ENCODE data around the gene HAL. TPM values are rescaled to one million over a fixed set of nuclear protein-coding genes. Genes with fewer than 3 reads are reported as not detected.

Gene HAL
- total RNA-seq, 1 donor from 2014 or later: not detected

DNA sequence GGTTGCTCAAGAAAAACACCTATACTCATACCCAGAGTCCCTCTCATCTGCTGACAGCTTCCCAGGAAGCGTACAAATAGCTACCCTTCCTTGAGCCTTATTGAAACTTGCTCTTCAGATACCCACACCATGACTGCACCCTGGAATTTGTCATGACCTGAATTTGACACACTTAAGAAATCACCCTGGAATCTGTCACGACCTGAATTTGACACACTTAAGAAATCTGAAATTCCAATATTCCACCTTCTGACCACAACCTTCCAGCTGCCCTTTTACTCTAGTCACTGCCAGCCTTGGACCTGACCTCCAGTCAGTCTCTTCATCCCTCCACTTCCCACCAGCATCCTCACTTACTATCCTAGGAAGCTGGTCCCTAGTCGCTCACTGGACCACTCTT lies 1.1 kb upstream of the HAL start:
- TF ChIP-seq, protein P1, sequence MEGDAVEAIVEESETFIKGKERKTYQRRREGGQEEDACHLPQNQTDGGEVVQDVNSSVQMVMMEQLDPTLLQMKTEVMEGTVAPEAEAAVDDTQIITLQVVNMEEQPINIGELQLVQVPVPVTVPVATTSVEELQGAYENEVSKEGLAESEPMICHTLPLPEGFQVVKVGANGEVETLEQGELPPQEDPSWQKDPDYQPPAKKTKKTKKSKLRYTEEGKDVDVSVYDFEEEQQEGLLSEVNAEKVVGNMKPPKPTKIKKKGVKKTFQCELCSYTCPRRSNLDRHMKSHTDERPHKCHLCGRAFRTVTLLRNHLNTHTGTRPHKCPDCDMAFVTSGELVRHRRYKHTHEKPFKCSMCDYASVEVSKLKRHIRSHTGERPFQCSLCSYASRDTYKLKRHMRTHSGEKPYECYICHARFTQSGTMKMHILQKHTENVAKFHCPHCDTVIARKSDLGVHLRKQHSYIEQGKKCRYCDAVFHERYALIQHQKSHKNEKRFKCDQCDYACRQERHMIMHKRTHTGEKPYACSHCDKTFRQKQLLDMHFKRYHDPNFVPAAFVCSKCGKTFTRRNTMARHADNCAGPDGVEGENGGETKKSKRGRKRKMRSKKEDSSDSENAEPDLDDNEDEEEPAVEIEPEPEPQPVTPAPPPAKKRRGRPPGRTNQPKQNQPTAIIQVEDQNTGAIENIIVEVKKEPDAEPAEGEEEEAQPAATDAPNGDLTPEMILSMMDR (IDR thresholded peaks at IDR 0.05; ENCODE audit: borderline replicate concordance): no peak

DNA sequence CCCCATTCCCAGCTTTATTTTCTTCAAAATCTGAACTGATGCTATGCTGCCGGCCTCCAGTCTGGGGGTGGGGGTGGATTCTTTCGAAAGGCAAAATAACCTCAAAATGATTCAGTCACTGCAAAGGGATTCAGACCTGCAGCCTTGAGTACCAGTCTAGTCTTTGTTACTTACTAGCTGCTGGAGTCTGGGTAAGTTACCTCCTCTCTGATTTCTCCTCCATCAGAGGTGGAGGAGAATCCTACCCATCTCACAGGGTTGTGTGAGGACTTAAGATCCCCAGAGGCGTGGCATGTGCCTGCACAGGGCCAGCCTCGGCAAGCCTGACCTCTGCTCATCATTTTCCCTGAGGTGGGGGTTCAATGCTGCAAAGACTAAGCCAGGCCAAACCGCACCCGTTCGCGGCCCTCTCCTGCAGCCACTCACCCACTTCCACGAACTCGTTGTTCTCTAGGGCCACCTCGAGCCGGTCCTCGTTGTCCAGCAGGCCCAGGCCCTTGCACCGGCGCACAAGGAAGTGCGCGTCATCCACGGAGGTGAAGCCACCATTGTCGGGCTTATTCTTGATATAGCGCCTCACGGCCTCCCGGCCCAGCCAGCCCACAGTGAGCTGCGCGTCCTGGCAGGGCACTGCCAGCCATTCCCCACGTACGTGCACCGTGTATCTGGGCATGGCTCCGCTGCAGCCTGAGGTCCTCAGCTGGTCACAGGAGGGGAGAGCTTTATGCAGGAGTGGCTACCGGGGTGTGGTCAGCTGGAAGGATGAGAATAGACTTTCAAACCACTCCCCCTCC lies 709 bp downstream of the HAL start:
- no peak for DNase-seq
- Histone ChIP-seq H3K27me3 (ENCODE audit: low read depth) (no peaks in the 10 kb centered on the region), H3K36me3 (peaks cover 6% of the 10 kb centered on the region), H3K27ac (replicated peaks) (no peak overlapping the region), H3K4me1 (no peaks in the 10 kb centered on the region), H3K9me3 (replicated peaks) (no peaks in the 10 kb centered on the region), H3K4me3 (no peak overlapping the region)
- TF ChIP-seq, protein P1 (IDR thresholded peaks at IDR 0.05; ENCODE audit: borderline replicate concordance): no peak
- intact Hi-C loops (cut with micrococcal nuclease): loop anchor here (5.0 kb wide), 2 partner anchors 78 to 413 kb away; no protein-coding TSS in a partner anchor

More for the DNA sequence above, 1.1 kb upstream of the HAL start:
- Histone ChIP-seq H3K27ac (replicated peaks) (no peak overlapping the region), H3K9me3 (replicated peaks) (no peaks in the 10 kb centered on the region), H3K36me3 (peaks cover 22% of the 10 kb centered on the region), H3K4me3 (no peak overlapping the region), H3K27me3 (ENCODE audit: low read depth) (no peaks in the 10 kb centered on the region), H3K4me1 (no peaks in the 10 kb centered on the region)
- no peak for DNase-seq
- intact Hi-C loops (cut with micrococcal nuclease): loop anchor here (5.0 kb wide), 2 partner anchors 80 to 415 kb away; no protein-coding TSS in a partner anchor

DNA sequence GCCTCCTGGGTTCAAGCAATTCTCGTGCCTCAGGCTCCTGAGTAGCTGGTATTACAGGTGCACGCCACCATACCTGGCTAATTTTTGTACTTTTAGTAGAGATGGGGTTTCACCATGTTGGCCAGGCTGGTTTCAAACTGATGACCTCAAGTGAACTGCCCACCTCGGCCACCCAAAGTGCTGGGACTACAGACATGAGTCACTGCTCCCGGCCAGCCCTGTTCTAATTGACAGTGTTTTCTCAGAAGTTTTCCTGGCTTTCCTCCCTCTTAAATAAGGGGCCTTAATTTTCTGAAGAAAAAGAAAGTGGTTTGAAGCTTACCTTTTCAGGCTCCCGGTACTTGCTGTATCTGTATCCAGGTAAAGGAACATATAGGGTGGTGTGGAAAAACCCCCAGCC lies 1.7 kb downstream of the HAL start:
- intact Hi-C loops (cut with micrococcal nuclease): no loop called here
- TF ChIP-seq, protein P1 (IDR thresholded peaks at IDR 0.05; ENCODE audit: borderline replicate concordance): no peak
- DNase-seq: no peak

DNA sequence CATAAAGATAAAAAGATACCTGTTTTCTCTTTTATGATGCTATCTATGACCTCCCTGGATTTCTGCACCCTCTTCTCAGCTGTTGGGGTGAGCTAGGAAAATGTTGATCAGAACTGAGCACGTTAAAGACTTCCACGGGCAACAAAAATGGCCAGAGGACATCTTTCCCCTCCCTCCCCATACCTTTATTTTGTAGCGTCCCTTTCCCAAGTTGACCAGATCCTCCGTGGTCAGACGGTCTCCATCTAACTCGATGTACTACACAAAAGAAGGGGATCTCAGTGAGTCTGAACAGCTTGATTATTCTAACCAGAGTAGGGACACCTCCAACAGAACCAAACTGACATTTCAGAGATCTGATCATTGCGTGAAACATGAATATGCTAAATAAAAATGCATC lies 2.2 kb downstream of the HAL start:
- Histone ChIP-seq H3K36me3 (no peaks in the 10 kb centered on the region), H3K27ac (replicated peaks) (no peak overlapping the region), H3K4me3 (no peak overlapping the region), H3K4me1 (no peaks in the 10 kb centered on the region), H3K27me3 (ENCODE audit: low read depth) (peaks cover 5% of the 10 kb centered on the region), H3K9me3 (replicated peaks) (no peaks in the 10 kb centered on the region)
- no peak for DNase-seq
- TF ChIP-seq, protein P1 (IDR thresholded peaks at IDR 0.05; ENCODE audit: borderline replicate concordance): no peak
- intact Hi-C loops (cut with micrococcal nuclease): no loop called here

More for the DNA sequence above, 1.7 kb downstream of the HAL start:
- Histone ChIP-seq H3K27me3 (ENCODE audit: low read depth) (no peaks in the 10 kb centered on the region), H3K9me3 (replicated peaks) (no peaks in the 10 kb centered on the region), H3K36me3 (no peaks in the 10 kb centered on the region), H3K27ac (replicated peaks) (no peak overlapping the region), H3K4me1 (no peaks in the 10 kb centered on the region), H3K4me3 (no peak overlapping the region)

DNA sequence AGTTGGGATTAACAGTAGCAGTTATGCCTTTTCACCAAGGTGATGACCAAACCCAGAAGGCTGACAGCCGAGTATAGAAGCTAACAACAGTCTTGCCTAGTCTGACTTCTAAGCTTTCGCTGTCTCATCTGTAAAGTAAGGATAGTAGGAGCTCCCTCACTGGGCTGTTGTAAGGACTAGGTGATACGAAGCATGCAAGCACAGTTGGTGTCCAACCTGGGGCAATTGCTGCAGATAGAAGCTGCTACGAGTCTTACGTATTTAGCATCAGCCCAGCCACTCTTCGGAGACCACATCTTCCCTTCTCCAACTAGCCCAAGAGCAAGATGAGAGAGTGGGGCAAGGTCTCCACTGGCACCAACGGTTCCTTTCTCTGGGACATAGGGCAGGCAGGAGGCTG lies 6.0 kb downstream of the HAL start:
- Histone ChIP-seq H3K36me3 (no peaks in the 10 kb centered on the region), H3K27ac (replicated peaks) (no peak overlapping the region), H3K27me3 (ENCODE audit: low read depth) (peaks cover 5% of the 10 kb centered on the region), H3K4me1 (no peaks in the 10 kb centered on the region), H3K9me3 (replicated peaks) (no peaks in the 10 kb centered on the region), H3K4me3 (no peak overlapping the region)
- intact Hi-C loops (cut with micrococcal nuclease): no loop called here
- TF ChIP-seq, protein P1 (IDR thresholded peaks at IDR 0.05; ENCODE audit: borderline replicate concordance): no peak
- DNase-seq: no peak

Measured in left ventricle myocardium inferior (tissue), 1 donor.